ENCODE data around the gene LRMDA.

Gene LRMDA

DNA sequence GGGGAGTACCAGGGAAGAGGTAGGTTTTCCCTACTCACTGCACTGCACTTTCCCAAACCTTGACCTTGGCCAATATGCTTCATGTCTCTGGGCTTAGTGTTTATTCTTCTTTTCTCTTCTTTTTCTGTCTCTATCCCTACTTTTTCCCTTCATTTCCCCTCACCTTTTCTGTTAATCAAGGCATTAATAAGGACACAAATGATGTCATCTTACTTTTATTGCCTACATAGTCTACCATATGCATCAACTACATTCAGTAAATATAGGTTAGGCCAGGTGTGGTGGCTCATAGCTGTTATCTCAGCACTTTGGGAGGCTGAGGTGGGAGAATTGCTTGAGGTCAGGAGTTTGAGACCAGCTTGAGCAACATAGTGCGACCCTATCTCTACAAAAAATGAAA lies 16.9 kb upstream of the LRMDA start:
- H3K27ac ChIP-seq, result no peak overlapping the region
- H3K36me3 ChIP-seq, result no peaks in the 10 kb centered on the region
- H3K27me3 ChIP-seq (ENCODE audit: insufficient read depth, low read depth, severe bottlenecking), result no peaks in the 10 kb centered on the region
- TF ChIP-seq, protein P1, sequence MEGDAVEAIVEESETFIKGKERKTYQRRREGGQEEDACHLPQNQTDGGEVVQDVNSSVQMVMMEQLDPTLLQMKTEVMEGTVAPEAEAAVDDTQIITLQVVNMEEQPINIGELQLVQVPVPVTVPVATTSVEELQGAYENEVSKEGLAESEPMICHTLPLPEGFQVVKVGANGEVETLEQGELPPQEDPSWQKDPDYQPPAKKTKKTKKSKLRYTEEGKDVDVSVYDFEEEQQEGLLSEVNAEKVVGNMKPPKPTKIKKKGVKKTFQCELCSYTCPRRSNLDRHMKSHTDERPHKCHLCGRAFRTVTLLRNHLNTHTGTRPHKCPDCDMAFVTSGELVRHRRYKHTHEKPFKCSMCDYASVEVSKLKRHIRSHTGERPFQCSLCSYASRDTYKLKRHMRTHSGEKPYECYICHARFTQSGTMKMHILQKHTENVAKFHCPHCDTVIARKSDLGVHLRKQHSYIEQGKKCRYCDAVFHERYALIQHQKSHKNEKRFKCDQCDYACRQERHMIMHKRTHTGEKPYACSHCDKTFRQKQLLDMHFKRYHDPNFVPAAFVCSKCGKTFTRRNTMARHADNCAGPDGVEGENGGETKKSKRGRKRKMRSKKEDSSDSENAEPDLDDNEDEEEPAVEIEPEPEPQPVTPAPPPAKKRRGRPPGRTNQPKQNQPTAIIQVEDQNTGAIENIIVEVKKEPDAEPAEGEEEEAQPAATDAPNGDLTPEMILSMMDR (IDR thresholded peaks at IDR 0.05; ENCODE audit: low read depth, low read length), result no peak
- no peak overlapping the region for H3K4me3 ChIP-seq (ENCODE audit: low read depth, low read length)
- no peaks in the 10 kb centered on the region for H3K9me3 ChIP-seq (ENCODE audit: severe bottlenecking)
- DNase-seq, result no peak

DNA sequence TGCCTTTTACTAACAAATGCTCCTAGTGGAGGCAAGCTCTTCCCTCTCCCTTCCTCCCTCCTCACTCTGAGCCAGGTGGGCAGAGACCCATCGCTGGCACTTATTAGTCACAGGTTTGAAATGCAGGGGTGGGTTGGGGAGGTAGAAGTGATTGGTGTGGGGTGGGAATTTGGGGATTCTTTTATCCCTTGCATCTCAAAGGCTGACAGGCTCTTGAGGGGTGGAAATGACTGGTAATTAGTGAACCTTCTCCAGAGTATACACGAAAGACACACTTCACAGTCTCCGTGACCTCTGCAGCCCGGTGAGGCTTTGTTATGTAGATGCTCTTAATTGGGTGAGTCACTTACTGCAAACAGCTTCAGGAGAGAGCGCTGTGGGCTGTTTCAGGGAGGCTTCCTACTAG lies 13.9 kb upstream of the LRMDA start:
- Histone ChIP-seq H3K36me3 (no peaks in the 10 kb centered on the region), H3K27ac (no peak overlapping the region), H3K4me3 (ENCODE audit: low read depth, low read length) (no peak overlapping the region), H3K27me3 (ENCODE audit: insufficient read depth, low read depth, severe bottlenecking) (no peaks in the 10 kb centered on the region), H3K9me3 (ENCODE audit: severe bottlenecking) (no peaks in the 10 kb centered on the region)
- TF ChIP-seq, protein P1 (IDR thresholded peaks at IDR 0.05; ENCODE audit: low read depth, low read length), result no peak
- no peak for DNase-seq

DNA sequence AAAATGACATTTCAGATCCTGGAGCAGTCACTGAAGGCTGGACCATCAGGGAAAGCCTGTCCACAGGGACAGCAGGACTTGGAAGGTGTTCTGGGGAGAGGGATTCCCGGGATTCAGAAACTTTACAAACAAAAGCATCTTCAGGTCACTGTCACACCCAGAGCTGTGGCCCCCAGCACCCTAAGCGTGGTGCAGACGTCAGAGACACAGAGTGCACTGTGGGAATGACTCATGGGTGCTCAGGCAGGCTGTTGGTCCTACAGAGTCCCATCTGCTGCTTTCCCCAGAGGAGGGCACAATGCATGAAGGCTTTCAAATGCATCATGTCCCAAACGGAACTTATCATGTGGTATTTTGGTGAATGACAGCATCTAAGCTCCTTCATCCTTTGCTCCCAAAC lies 13.1 kb upstream of the LRMDA start:
- Histone ChIP-seq H3K4me3 (ENCODE audit: low read depth, low read length) (no peak overlapping the region), H3K36me3 (no peaks in the 10 kb centered on the region), H3K27me3 (ENCODE audit: insufficient read depth, low read depth, severe bottlenecking) (no peaks in the 10 kb centered on the region), H3K27ac (no peak overlapping the region), H3K9me3 (ENCODE audit: severe bottlenecking) (no peaks in the 10 kb centered on the region)
- DNase-seq, result no peak
- TF ChIP-seq, protein P1 (IDR thresholded peaks at IDR 0.05; ENCODE audit: low read depth, low read length), result no peak

DNA sequence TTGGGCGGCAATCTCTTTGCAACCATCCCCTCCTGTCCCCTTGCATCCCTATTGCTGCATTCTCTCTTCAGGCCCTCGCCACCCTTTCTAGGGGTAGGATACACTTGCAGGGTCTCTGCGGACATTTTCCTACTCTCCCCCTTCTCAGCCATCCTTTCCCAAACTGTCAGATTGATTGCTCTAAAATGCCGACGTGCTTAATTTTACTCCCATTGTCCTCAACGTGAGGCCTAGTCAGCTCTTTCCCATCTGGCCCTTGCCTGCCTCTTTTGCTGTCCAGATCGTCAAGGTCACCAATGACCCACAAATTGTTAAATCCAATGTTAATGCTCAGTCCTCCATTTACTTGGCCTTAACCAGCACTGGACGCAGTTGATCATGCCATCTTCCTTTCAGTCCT lies 12.7 kb upstream of the LRMDA start:
- no peak overlapping the region for H3K4me3 ChIP-seq (ENCODE audit: low read depth, low read length)
- no peak for DNase-seq
- H3K36me3 ChIP-seq, result no peaks in the 10 kb centered on the region
- no peaks in the 10 kb centered on the region for H3K27me3 ChIP-seq (ENCODE audit: insufficient read depth, low read depth, severe bottlenecking)
- no peaks in the 10 kb centered on the region for H3K9me3 ChIP-seq (ENCODE audit: severe bottlenecking)
- no peak overlapping the region for H3K27ac ChIP-seq
- TF ChIP-seq, protein P1 (IDR thresholded peaks at IDR 0.05; ENCODE audit: low read depth, low read length), result no peak

DNA sequence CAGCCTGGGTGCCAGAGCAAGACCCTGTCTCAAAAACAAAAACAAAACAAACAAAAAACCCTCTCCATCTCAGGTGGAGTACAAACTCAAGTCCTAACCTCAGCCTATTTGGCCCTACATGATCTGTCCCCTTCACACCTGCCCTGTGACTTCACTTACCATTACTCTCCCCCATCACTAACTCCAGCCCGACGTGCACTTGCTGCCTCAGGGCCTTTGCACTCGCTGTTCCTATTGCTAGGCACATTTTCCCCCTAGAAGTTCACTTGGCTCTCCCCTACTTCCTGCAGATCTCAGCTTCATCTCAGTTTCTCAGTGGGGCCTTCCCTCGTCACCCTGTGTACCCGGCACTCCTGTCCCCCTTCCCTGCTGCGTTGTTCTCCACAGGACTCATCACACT lies 8.5 kb upstream of the LRMDA start:
- Histone ChIP-seq H3K36me3 (no peaks in the 10 kb centered on the region), H3K27me3 (ENCODE audit: insufficient read depth, low read depth, severe bottlenecking) (no peaks in the 10 kb centered on the region), H3K4me3 (ENCODE audit: low read depth, low read length) (no peak overlapping the region), H3K9me3 (ENCODE audit: severe bottlenecking) (no peaks in the 10 kb centered on the region), H3K27ac (no peak overlapping the region)
- DNase-seq, result no peak
- TF ChIP-seq, protein P1 (IDR thresholded peaks at IDR 0.05; ENCODE audit: low read depth, low read length), result no peak

DNA sequence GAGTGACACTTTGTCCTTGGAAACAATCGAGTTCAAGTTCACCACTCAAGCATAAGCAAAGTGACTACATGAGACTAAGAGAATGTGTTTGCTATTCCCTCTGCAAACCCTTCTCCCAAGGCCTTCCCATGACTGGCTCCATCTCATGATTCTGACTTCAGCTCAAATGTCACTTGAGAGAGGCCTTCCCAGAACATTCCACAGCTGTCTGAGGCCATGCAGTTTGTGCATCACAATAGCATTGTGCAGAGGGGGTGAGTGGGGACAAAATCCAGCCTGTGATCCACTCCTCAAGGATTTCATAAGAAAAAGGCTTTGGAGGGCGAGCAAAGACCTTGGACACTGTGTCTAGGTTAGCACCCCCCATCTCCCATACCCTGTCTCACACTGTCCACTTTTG lies 6.9 kb upstream of the LRMDA start:
- Histone ChIP-seq H3K27me3 (ENCODE audit: insufficient read depth, low read depth, severe bottlenecking) (no peaks in the 10 kb centered on the region), H3K36me3 (no peaks in the 10 kb centered on the region), H3K4me3 (ENCODE audit: low read depth, low read length) (no peak overlapping the region), H3K27ac (no peak overlapping the region), H3K9me3 (ENCODE audit: severe bottlenecking) (no peaks in the 10 kb centered on the region)
- DNase-seq, result no peak
- TF ChIP-seq, protein P1 (IDR thresholded peaks at IDR 0.05; ENCODE audit: low read depth, low read length), result no peak

Data from WERI-Rb-1 (cell line).